ENCODE results near the gene PPIL1.

- no peak for TF ChIP-seq CTCF (IDR thresholded peaks at IDR 0.05)
- TF ChIP-seq POLR2AphosphoS5 (IDR thresholded peaks at IDR 0.05; ENCODE audit: insufficient read depth in 1 of 2, low read depth in 1 of 2), result peak in 1 of 2 donors; percentile 32
Measured at GRCh38 chr6:36920546-36920945, 45.9 kb upstream of the PPIL1 start.

Measured in vagina (tissue), 2 donors.